Measurements from ENCODE around the gene LRRC27.
A peak's percentile ranks its signal among the peaks of the same experiment; 100 is the strongest.
"Not testable (repeated sequence)": the region's sequence is repeated elsewhere in the genome, so short reads cannot be mapped to it uniquely, and the experiment has no call there.

The LRRC27 gene

GRCh38 chr10:132331601-132332432, at the start of gene LRRC27:
LRRC27 (plus strand) TSS chr10:132332193; CDS start chr10:132333525, 1,332 bp downstream.
- DNase-seq: peak; percentile 98

- no peak for DNase-seq
Observed at GRCh38 chr10:132282667-132283603, 49.1 kb upstream of the LRRC27 start.

GRCh38 chr10:132283604-132284382, 48.2 kb upstream of the LRRC27 start:
- no peak for DNase-seq

GRCh38 chr10:132289439-132289838, 42.6 kb upstream of the LRRC27 start:
- no peak for DNase-seq

- DNase-seq: no peak
Observed at GRCh38 chr10:132290631-132291030, 41.4 kb upstream of the LRRC27 start.

- DNase-seq: no peak
Observed at GRCh38 chr10:132291826-132292225, 40.2 kb upstream of the LRRC27 start.

GRCh38 chr10:132292287-132293200, 39.4 kb upstream of the LRRC27 start:
- peak; percentile 33 for DNase-seq

- peak; percentile 50 for DNase-seq
Observed at GRCh38 chr10:132293201-132293812, 38.7 kb upstream of the LRRC27 start.

- peak; percentile 46 for DNase-seq
Observed at GRCh38 chr10:132293813-132294520, 38.0 kb upstream of the LRRC27 start.

GRCh38 chr10:132294561-132295318, 37.3 kb upstream of the LRRC27 start:
- DNase-seq: peak; percentile 74

- DNase-seq: not testable (repeated sequence)
Observed at GRCh38 chr10:132295481-132295880, 36.5 kb upstream of the LRRC27 start.

- peak; percentile 45 for DNase-seq
Observed at GRCh38 chr10:132296666-132297443, 35.1 kb upstream of the LRRC27 start.

GRCh38 chr10:132297526-132297925, 34.5 kb upstream of the LRRC27 start:
- peak; percentile 33 for DNase-seq

GRCh38 chr10:132298038-132298881, 33.7 kb upstream of the LRRC27 start:
- peak; percentile 45 for DNase-seq

GRCh38 chr10:132299371-132300336, 32.3 kb upstream of the LRRC27 start:
- peak; percentile 42 for DNase-seq

GRCh38 chr10:132300582-132300981, 31.4 kb upstream of the LRRC27 start:
- DNase-seq: peak; percentile 47

Data from islet precursor cell (in vitro differentiated cells).